Activated naive CD4-positive, alpha-beta T cell treated with anti-CD3 and anti-CD28 coated beads for 36 hours (primary cell): ENCODE measurements around the gene TTLL11. TPM values are rescaled to one million over a fixed set of nuclear protein-coding genes. Genes with fewer than 3 reads are reported as not detected.

Experiments
- CTCF ChIA-PET: fragments of 350-600 bp; sonication (Branson Sonifier 250); formaldehyde crosslinking; loops from one replicate; lab custom pipeline; 2021; ENCODE audit warnings: antibody characterized with exemption; lab: Charles Lee
- DNase-seq: peaks from one replicate; pipeline ENCODE4 v3.0.0-alpha.2; 2020
- H3K27ac Mint-ChIP-seq: one replicate; pipeline ENCODE4 v1.8.0; 2021; ENCODE audit warnings: mild to moderate bottlenecking, mixed read lengths
- H3K27me3 Mint-ChIP-seq: one replicate; pipeline ENCODE4 v1.8.0; 2021; ENCODE audit warnings: low read depth, mixed read lengths
- H3K36me3 Mint-ChIP-seq: one replicate; pipeline ENCODE4 v1.8.0; 2021; ENCODE audit warnings: low read depth, mixed read lengths
- H3K4me1 Mint-ChIP-seq: one replicate; pipeline ENCODE4 v1.8.0; 2021; ENCODE audit warnings: low read depth, mixed read lengths
- H3K4me3 Mint-ChIP-seq: one replicate; pipeline ENCODE4 v1.8.0; 2021; ENCODE audit warnings: mild to moderate bottlenecking, moderate library complexity, mixed read lengths
- H3K9me3 Mint-ChIP-seq: one replicate; pipeline ENCODE4 v1.8.0; 2021; ENCODE audit warnings: mixed read lengths
- intact Hi-C: fragments of 100-400 bp; cut with micrococcal nuclease; formaldehyde crosslinking; loops from one replicate; pipeline ENCODE4 v1.15.1; 2023
- total RNA-seq, 2 experiments: library from RNA; stranded (reverse); gene quantifications; one replicate each; pipeline ENCODE4 v1.2.3, GENCODE V29; 2021

Gene TTLL11
- total RNA-seq, 2 experiments from 2014 or later: 0.84 to 0.86 TPM

DNA sequence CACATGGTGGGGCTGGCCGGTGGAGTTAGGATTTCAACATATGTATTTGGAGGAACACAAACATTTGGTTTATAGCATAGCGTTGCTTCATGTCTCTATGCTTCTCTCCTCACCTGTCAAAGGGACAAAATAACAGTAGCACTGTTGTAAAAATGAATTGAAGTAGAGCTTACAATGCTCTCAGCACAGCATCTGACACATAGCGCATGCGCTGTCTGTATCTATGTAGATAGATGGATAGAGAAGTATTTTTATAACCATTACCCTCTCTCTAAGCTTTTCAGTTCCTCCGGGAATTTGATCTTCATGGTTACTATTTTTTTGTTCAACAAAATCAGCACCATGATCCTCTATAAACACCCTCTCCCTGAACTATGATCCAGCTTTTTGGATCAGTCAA lies 166.0 kb downstream of the TTLL11 start:
- Mint-ChIP-seq H3K27me3 (no peaks in the 10 kb centered on the region), H3K27ac (no peak overlapping the region), H3K36me3 (no peaks in the 10 kb centered on the region), H3K9me3 (no peaks in the 10 kb centered on the region), H3K4me1 (no peaks in the 10 kb centered on the region), H3K4me3 (no peak overlapping the region)
- no peak for DNase-seq
- intact Hi-C loops: no loop called here
- CTCF ChIA-PET: no interaction called here

DNA sequence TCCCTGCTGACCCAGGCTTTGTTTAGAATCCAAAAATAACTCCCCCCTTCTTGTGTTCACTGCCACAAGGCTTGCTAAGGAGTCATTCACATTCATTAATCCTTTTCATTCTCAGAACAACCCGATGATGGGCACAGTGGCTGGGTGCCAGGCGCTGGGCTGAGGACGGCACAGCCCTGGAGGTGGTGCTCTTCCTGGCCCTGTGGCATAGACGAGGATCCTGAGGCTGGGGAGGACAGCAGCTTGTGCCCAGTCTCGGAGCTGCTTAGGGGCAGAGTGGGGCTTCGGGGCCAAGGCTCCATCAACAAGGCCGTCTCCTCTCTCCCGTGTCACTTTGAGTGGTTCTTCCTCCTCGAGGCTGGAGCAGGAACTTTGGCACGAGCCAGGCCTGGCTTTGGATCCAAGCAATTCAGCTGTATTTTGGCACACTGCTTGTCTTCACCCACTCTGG lies 166.7 kb downstream of the TTLL11 start:
- no peak overlapping the region for H3K4me3 Mint-ChIP-seq
- no peak overlapping the region for H3K27ac Mint-ChIP-seq
- intact Hi-C loops: no loop called here

DNA sequence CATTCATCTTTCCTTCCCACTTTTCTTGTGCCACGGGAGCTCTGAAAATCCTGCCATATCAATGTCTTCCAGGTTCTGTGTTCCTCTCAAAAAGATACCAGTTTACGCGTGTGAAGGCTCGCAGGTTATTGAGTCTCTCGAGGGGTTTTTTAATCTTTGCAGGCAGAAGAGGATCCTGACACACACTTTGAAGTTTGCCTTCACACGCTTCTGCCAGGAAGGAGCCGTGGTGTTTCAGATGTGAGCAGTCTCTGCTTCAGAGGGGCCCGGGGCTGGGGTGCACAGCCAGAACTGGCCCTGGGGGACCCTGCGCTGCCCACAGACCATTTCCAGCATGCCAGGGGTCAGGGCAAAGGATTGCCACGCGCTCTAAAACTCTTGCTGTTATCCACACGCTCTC lies 167.2 kb downstream of the TTLL11 start:
- Mint-ChIP-seq H3K4me3 (no peak overlapping the region), H3K27me3 (no peaks in the 10 kb centered on the region), H3K27ac (no peak overlapping the region), H3K4me1 (no peaks in the 10 kb centered on the region), H3K9me3 (no peaks in the 10 kb centered on the region), H3K36me3 (no peaks in the 10 kb centered on the region)
- CTCF ChIA-PET: no interaction called here
- intact Hi-C loops: no loop called here
- no peak for DNase-seq

More for the DNA sequence above, 166.7 kb downstream of the TTLL11 start:
- Mint-ChIP-seq H3K36me3 (no peaks in the 10 kb centered on the region), H3K9me3 (no peaks in the 10 kb centered on the region), H3K4me1 (no peaks in the 10 kb centered on the region), H3K27me3 (no peaks in the 10 kb centered on the region)
- CTCF ChIA-PET: no interaction called here
- no peak for DNase-seq

DNA sequence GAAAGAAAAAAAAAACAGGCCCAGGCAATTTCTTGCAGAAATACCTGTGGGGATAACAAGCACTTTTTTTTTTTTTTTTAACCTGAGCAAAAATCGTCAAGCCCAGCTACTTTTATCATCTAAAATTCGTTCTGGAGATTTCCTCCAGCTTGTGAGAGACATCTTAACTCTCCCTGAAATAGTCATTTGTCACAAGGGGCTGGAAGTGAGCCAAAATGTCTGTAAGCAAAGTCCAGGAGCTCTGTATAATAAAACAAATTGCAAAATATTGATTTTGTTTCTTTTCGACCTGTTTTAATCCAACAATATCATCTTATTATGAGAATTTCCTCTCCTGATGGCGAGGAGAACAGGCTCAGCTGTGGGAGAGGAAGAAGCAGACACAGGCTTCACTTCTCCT lies 168.4 kb downstream of the TTLL11 start:
- CTCF ChIA-PET: no interaction called here
- Mint-ChIP-seq H3K36me3 (no peaks in the 10 kb centered on the region), H3K9me3 (no peaks in the 10 kb centered on the region), H3K27me3 (no peaks in the 10 kb centered on the region), H3K4me1 (no peaks in the 10 kb centered on the region), H3K4me3 (no peak overlapping the region), H3K27ac (no peak overlapping the region)
- no peak for DNase-seq
- intact Hi-C loops: no loop called here

DNA sequence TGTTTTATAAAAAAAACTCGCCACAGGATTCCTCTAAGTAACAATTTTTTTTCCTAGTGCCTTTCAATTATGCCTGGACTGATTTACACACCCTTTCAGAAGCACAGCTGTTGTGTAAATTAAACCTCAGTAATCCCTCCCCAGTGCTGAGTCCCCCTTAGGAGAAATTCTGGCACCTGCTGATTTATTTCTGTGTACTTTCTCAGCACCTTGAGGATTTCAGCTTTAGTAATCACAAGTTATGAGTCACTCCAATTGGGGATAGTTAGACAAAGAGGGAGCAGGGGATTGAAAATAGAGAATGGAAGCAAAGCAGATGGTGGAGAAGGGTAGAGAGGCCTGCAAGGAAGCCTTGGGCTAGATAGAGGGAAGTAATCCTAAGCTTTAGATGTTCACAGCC lies 171.7 kb downstream of the TTLL11 start:
- Mint-ChIP-seq H3K4me1 (no peaks in the 10 kb centered on the region), H3K4me3 (no peak overlapping the region), H3K27me3 (no peaks in the 10 kb centered on the region), H3K9me3 (no peaks in the 10 kb centered on the region), H3K27ac (no peak overlapping the region), H3K36me3 (no peaks in the 10 kb centered on the region)
- intact Hi-C loops: no loop called here
- CTCF ChIA-PET: no interaction called here
- DNase-seq: no peak

DNA sequence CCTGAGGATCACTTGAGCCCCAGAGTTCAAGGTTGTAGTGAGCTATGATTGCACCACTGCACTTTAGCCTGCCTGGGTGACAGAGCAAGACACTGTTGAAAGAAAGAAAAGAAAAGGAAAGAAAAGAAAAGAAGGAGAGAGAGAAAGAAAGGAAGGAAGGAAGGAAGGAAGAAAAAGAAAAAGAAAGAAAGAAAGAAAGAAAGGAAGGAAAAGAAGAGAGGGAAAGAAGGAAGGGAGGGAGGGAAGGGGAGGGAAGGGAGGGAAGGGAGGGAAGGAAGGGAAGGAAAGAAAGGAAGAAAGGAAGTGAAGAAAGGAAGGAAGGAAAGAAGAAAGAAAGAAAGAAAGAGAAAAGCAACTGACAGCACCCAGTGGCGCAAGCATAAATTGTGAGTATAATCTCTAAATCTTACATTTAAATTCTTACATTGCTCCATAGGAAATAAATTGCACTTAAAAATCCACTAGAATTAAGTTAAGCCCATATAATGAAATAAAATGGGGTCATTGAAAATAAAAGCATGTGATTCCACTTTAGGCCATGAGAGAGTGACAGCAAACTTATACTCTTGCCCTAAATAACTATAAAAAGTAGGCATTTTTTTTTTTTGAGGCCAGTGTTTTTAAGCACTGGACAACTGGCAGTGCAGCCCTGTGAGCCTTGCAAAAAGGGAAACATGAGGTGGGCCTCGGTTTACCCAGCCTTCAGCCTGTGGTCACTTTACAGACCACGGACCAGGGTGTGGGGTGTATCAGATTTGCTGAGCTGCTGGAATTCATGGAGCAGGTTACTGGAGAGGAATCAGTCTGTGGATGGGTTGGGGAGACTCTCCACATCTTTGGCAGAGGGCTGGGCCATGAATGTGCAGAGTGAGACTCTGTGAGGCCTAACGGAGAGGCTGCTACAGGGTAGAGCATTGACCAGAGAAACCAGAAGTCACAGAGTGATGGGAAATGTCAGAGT lies 175.5 kb downstream of the TTLL11 start:
- Mint-ChIP-seq H3K27me3 (no peaks in the 10 kb centered on the region), H3K4me3 (no peak overlapping the region), H3K36me3 (no peaks in the 10 kb centered on the region), H3K27ac (no peak overlapping the region), H3K9me3 (no peaks in the 10 kb centered on the region), H3K4me1 (no peaks in the 10 kb centered on the region)
- intact Hi-C loops: no loop called here
- no peak for DNase-seq
- CTCF ChIA-PET: no interaction called here

DNA sequence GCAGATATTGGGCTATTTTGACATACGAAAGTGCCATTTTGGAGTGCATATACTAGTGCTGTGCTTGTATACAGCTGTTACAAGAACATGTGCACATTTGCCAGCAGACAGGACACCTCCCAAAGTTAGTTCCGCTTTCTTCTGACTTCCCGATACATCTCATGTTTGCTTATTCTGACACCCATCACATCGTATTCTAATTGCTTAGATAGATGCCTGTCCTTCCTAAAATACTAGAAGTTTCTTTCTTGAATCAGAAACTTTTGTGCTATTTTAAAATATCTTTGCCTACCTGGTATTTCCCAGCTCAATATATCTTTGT lies 177.8 kb downstream of the TTLL11 start:
- no peak for DNase-seq
- Mint-ChIP-seq H3K27ac (no peak overlapping the region), H3K9me3 (no peaks in the 10 kb centered on the region), H3K27me3 (no peaks in the 10 kb centered on the region), H3K36me3 (no peaks in the 10 kb centered on the region), H3K4me1 (no peaks in the 10 kb centered on the region), H3K4me3 (no peak overlapping the region)
- intact Hi-C loops: no loop called here
- CTCF ChIA-PET: no interaction called here

DNA sequence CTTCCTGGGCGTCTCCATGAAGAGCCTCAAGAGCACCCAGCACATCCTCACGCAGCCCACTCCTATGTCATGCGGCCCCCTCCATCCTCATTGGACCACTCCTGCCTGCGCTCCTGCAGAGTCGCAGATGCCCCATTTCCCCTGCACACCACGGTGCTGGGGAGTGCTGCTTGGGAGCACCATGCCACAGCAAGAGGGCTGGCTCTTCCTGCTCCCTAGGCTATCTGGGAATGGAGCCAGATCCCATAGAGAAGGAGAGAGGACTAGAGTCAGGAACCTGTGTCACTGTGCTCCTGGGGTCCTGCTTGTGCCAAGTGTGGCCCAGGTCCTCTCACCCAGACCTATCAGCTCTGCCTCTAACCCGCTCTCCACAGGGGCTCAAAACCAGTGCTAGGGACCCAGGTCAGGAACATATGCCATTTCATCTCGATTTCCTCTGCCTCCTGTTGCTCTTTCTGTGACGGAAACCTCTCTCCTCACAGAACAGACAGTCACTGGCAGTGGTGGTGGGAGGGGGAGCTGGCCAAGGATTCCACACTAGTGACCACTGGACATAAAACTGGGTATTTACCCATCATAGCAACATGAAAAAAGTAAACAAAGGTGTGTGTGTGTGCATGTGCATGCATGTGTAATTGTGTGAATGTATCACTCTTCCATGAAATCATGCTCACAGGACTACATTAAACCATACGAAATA lies 178.4 kb downstream of the TTLL11 start:
- intact Hi-C loops: no loop called here
- H3K4me1 Mint-ChIP-seq: no peaks in the 10 kb centered on the region

DNA sequence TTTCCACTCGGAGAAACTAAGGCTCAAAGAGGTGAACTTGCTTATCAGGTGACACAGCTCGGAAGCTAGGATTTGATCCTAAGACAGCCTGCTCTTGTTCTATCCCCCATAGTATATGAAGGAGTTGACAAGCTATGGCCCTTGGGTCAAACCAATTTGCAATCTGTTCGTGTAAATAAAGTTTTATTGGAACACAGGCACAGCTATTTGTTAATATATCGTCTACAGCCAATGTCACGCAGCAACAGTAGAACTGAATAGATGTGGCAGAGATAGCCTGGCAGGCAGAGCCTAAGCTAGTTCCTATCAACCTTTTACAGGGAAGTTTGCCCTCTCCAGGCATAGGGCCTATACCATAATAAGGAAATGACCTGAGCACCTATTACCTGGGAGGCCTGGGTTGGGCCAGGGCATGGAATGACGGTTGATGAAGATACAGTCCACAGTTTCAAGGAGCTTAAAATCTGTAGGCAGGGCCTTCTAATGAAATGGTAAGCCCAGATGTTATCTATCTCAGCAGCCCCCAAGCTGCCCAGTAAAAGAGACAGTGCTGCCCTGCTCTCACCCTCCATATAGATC lies 179.0 kb downstream of the TTLL11 start:
- CTCF ChIA-PET: no interaction called here
- H3K9me3 Mint-ChIP-seq: no peaks in the 10 kb centered on the region
- intact Hi-C loops: no loop called here
- H3K27me3 Mint-ChIP-seq: no peaks in the 10 kb centered on the region
- no peak for DNase-seq
- no peaks in the 10 kb centered on the region for H3K36me3 Mint-ChIP-seq
- H3K27ac Mint-ChIP-seq: no peak overlapping the region
- no peaks in the 10 kb centered on the region for H3K4me1 Mint-ChIP-seq
- no peak overlapping the region for H3K4me3 Mint-ChIP-seq

More for the DNA sequence above, 178.4 kb downstream of the TTLL11 start:
- no peak overlapping the region for H3K4me3 Mint-ChIP-seq
- H3K27me3 Mint-ChIP-seq: no peaks in the 10 kb centered on the region
- no peaks in the 10 kb centered on the region for H3K36me3 Mint-ChIP-seq
- H3K27ac Mint-ChIP-seq: no peak overlapping the region
- CTCF ChIA-PET: no interaction called here
- no peaks in the 10 kb centered on the region for H3K9me3 Mint-ChIP-seq
- DNase-seq: no peak

DNA sequence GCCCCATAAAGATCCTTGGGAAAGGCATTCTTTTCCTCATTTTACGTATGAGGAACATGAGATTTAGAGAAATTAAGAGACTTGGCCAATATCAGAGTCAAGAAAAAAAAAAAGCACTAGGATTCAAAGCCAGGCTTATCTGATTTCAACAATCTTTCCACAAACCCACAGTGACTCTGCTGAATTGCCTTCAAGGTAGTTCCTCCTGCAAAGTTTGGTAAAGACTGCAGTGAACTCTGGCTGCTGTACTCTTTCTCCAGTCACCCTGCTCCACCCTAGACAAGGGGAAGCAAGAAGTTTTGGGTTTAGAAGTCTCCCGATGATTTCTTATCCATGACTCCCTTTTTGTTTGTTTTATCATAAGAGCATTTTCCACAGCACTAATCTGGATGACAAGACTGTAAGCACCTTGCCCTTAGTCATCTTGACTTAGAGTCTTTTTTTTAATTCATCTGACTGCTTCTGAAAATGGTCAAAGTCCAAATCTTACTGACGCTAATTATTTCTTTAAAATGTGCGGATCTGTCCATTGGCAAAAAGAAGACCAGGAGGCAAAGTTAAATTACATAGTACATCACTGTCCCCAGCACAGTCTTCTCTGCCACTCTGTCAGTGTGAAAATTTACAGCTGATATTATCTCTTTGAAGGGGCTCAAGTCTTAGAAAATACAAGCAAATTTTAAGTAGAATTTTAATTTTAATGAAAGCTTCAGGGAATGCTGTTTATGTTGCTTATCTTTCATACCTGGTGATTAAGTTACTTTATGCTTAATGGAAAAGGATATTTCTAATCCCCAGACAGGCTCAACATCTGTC lies 180.1 kb downstream of the TTLL11 start:
- Mint-ChIP-seq H3K27ac (no peak overlapping the region), H3K4me3 (no peak overlapping the region), H3K9me3 (no peaks in the 10 kb centered on the region), H3K27me3 (no peaks in the 10 kb centered on the region), H3K4me1 (no peaks in the 10 kb centered on the region), H3K36me3 (no peaks in the 10 kb centered on the region)
- intact Hi-C loops: no loop called here
- no peak for DNase-seq
- CTCF ChIA-PET: no interaction called here

DNA sequence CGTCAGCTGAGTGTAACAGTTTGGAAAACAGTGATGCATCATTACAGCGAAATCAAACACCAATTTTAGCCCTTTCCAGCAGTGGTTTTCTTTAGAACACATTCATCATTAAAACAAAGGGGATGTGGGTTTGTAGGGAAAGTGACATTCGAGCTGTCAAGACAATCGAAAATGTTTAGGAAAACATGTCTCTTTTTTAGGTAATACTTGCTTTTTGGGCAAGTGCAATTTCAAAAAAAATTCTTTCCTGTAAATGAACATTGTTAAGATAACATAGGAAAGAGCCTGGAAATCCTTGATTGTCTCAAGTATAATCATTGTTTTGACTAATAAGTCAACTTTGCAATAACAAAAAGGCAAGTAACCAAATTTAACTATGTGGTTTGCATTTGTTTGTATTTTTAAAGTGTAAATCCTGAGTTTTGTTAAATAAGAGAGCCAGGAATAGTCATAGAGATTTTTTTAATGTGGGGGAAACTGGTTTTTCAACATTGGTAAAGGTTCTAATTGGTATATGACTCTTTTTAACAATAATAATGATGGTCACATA lies 182.5 kb downstream of the TTLL11 start:
- intact Hi-C loops: no loop called here
- H3K27ac Mint-ChIP-seq: no peak overlapping the region
- CTCF ChIA-PET: no interaction called here
- H3K4me1 Mint-ChIP-seq: no peaks in the 10 kb centered on the region
- no peaks in the 10 kb centered on the region for H3K27me3 Mint-ChIP-seq
- no peak for DNase-seq
- no peak overlapping the region for H3K4me3 Mint-ChIP-seq
- H3K9me3 Mint-ChIP-seq: no peaks in the 10 kb centered on the region
- H3K36me3 Mint-ChIP-seq: no peaks in the 10 kb centered on the region

DNA sequence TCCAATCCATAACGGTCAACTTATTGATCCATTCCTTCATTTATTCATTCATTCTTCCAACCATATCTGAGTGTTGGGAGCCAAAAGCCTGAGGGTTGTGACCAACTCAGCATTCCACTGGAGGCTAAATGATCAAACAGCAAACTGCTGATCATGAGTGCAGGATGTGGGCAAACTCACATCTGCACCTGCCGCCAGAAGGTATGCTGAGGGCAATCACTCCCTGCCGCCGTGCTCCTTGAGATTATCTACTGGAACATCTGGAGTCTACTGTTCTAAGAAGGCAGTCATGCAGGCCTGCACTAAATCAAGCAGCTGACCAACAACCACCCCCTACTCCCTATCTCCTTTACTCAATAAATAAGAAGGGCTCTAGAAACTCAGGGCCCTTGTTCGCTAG lies 184.0 kb downstream of the TTLL11 start:
- Mint-ChIP-seq H3K27me3 (no peaks in the 10 kb centered on the region), H3K36me3 (no peaks in the 10 kb centered on the region), H3K27ac (no peak overlapping the region), H3K4me1 (no peaks in the 10 kb centered on the region), H3K9me3 (no peaks in the 10 kb centered on the region), H3K4me3 (no peak overlapping the region)
- no peak for DNase-seq
- CTCF ChIA-PET: no interaction called here
- intact Hi-C loops: no loop called here
